Panc1 (cell line): ENCODE measurements around the gene ESYT2.

Source experiments
- POLR2AphosphoS5 ChIP-seq: IDR thresholded peaks from 2 replicates; pipeline ENCODE4 v1.6.1; 2012; ENCODE audit warnings: mild to moderate bottlenecking, low read depth, low read length, moderate library complexity
- SIN3A ChIP-seq: IDR thresholded peaks from 2 replicates; pipeline ENCODE4 v1.6.1; 2012; ENCODE audit warnings: low read depth, mild to moderate bottlenecking, low read length, moderate library complexity, borderline replicate concordance; ENCODE audit not compliant: insufficient read depth
- TCF7L2 ChIP-seq: IDR thresholded peaks from 2 replicates; pipeline ENCODE4 v1.6.1; 2011; ENCODE audit warnings: mild to moderate bottlenecking, low read depth, low read length, inconsistent platforms
- TF ChIP-seq, protein P1 (sequence below): fragments of 450-650 bp; IDR thresholded peaks from 2 replicates; pipeline ENCODE4 v1.5.1; 2017; ENCODE audit warnings: mild to moderate bottlenecking
- TF ChIP-seq, protein P2 (sequence below), 2 experiments: IDR thresholded peaks; 2 replicates each; pipeline ENCODE4 v1.6.1; 2011 to 2012; ENCODE audit warnings: low read depth in 2 of 2, control low read depth in 1 of 2, low read length in 1 of 2, mild to moderate bottlenecking in 1 of 2, moderate library complexity in 1 of 2; ENCODE audit not compliant: insufficient read depth in 1 of 2

DNA sequence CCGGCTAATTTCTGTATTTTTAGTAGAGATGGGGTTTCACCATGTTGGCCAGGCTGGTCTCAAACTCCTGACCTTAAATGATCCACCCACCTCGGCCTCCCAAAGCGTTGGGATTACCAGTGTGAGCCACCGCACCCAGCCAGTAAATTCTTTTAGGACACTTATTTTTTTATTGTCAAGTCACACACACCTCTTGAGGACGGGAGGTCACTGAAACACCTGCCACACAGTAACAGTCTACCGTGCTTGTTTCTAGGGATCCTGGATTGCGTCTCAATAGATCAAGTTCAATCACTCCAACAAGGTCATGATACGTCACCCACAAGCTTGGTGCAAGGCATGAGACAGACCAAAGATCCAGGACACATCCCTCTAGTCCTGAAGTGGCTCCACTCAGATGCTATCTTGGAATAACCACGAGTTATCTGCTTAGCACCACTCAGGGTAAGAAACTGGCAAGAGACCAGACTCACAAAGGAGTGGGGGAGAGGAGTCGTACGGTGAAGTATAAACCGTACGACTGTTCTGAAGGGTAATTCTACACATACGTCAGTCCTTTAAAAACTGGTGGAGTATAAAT is 65.8 kb downstream of the ESYT2 start:
- TF ChIP-seq, protein P1, sequence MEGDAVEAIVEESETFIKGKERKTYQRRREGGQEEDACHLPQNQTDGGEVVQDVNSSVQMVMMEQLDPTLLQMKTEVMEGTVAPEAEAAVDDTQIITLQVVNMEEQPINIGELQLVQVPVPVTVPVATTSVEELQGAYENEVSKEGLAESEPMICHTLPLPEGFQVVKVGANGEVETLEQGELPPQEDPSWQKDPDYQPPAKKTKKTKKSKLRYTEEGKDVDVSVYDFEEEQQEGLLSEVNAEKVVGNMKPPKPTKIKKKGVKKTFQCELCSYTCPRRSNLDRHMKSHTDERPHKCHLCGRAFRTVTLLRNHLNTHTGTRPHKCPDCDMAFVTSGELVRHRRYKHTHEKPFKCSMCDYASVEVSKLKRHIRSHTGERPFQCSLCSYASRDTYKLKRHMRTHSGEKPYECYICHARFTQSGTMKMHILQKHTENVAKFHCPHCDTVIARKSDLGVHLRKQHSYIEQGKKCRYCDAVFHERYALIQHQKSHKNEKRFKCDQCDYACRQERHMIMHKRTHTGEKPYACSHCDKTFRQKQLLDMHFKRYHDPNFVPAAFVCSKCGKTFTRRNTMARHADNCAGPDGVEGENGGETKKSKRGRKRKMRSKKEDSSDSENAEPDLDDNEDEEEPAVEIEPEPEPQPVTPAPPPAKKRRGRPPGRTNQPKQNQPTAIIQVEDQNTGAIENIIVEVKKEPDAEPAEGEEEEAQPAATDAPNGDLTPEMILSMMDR, result no peak
- TF ChIP-seq, protein P2, sequence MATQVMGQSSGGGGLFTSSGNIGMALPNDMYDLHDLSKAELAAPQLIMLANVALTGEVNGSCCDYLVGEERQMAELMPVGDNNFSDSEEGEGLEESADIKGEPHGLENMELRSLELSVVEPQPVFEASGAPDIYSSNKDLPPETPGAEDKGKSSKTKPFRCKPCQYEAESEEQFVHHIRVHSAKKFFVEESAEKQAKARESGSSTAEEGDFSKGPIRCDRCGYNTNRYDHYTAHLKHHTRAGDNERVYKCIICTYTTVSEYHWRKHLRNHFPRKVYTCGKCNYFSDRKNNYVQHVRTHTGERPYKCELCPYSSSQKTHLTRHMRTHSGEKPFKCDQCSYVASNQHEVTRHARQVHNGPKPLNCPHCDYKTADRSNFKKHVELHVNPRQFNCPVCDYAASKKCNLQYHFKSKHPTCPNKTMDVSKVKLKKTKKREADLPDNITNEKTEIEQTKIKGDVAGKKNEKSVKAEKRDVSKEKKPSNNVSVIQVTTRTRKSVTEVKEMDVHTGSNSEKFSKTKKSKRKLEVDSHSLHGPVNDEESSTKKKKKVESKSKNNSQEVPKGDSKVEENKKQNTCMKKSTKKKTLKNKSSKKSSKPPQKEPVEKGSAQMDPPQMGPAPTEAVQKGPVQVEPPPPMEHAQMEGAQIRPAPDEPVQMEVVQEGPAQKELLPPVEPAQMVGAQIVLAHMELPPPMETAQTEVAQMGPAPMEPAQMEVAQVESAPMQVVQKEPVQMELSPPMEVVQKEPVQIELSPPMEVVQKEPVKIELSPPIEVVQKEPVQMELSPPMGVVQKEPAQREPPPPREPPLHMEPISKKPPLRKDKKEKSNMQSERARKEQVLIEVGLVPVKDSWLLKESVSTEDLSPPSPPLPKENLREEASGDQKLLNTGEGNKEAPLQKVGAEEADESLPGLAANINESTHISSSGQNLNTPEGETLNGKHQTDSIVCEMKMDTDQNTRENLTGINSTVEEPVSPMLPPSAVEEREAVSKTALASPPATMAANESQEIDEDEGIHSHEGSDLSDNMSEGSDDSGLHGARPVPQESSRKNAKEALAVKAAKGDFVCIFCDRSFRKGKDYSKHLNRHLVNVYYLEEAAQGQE (IDR thresholded peaks at IDR 0.05; ENCODE audit: insufficient read depth in 1 of 2, low read depth in 2 of 2, low read length in 1 of 2), result no peak
- TF ChIP-seq POLR2AphosphoS5 (no peak), TCF7L2 (no peak), SIN3A (no peak)
